Glutamatergic neuron (in vitro differentiated cells): Measurements from ENCODE around the gene HJV. TPM values are rescaled to one million over a fixed set of nuclear protein-coding genes. Genes with fewer than 3 reads are reported as not detected.

ENCODE experiments used
- DNase-seq: peaks from one replicate; pipeline ENCODE4 v3.0.0; 2022
- H3K27ac Mint-ChIP-seq: one replicate; pipeline ENCODE4 v1.8.0; 2020; ENCODE audit warnings: mild to moderate bottlenecking, mixed read lengths, inconsistent platforms; ENCODE audit not compliant: unreplicated experiment
- H3K27me3 Mint-ChIP-seq: one replicate; pipeline ENCODE4 v1.8.0; 2020; ENCODE audit warnings: mild to moderate bottlenecking, moderate library complexity, mixed read lengths, inconsistent platforms; ENCODE audit not compliant: unreplicated experiment
- H3K36me3 Mint-ChIP-seq: one replicate; pipeline ENCODE4 v1.8.0; 2020; ENCODE audit warnings: mild to moderate bottlenecking, mixed read lengths, inconsistent platforms; ENCODE audit not compliant: unreplicated experiment
- H3K4me1 Mint-ChIP-seq: one replicate; pipeline ENCODE4 v1.8.0; 2020; ENCODE audit warnings: mild to moderate bottlenecking, low read depth, mixed read lengths, inconsistent platforms; ENCODE audit not compliant: unreplicated experiment
- H3K4me3 Mint-ChIP-seq: one replicate; pipeline ENCODE4 v1.8.0; 2020; ENCODE audit warnings: mild to moderate bottlenecking, mixed read lengths, inconsistent platforms; ENCODE audit not compliant: unreplicated experiment
- H3K9me3 Mint-ChIP-seq: one replicate; pipeline ENCODE4 v1.8.0; 2020; ENCODE audit warnings: mild to moderate bottlenecking, moderate library complexity, mixed read lengths, inconsistent platforms; ENCODE audit not compliant: unreplicated experiment
- CTCF ChIP-seq: fragments of 200-600 bp; sonication (generic); IDR thresholded peaks from one replicate; pipeline ENCODE4 v1.5.0; 2021; ENCODE audit not compliant: partially characterized antibody, unreplicated experiment
- total RNA-seq: library from RNA; stranded (reverse); fragmentation: NEBNext Ultra II Directional; extraction: Animal tissue kit (Norgen Biotek cat#: 25700); gene quantifications from one replicate; pipeline ENCODE4 v1.2.1, GENCODE V29; 2021; ENCODE audit not compliant: unreplicated experiment

HJV gene
- total RNA-seq, 1 donor from 2014 or later, result not detected

GRCh38 chr1:146022403-146023127 is 1.0 kb upstream of the HJV start:
- Mint-ChIP-seq H3K27me3 (peaks cover 10% of the 10 kb centered on the region), H3K4me1 (no peaks in the 10 kb centered on the region), H3K27ac (no peak overlapping the region), H3K4me3 (no peak overlapping the region), H3K36me3 (peaks cover 12% of the 10 kb centered on the region), H3K9me3 (no peaks in the 10 kb centered on the region)
- TF ChIP-seq CTCF, result no peak
- no peak for DNase-seq

GRCh38 chr1:146021050-146021445 is 487 bp downstream of the HJV start:
- no peak overlapping the region for H3K4me3 Mint-ChIP-seq
- H3K27ac Mint-ChIP-seq, result no peak overlapping the region
- H3K4me1 Mint-ChIP-seq, result no peaks in the 10 kb centered on the region
- H3K9me3 Mint-ChIP-seq, result no peaks in the 10 kb centered on the region
- H3K36me3 Mint-ChIP-seq, result peaks cover 12% of the 10 kb centered on the region
- no peak for TF ChIP-seq CTCF
- H3K27me3 Mint-ChIP-seq, result peaks cover 7% of the 10 kb centered on the region
- no peak for DNase-seq

- peaks cover 12% of the 10 kb centered on the region for H3K36me3 Mint-ChIP-seq
- no peaks in the 10 kb centered on the region for H3K9me3 Mint-ChIP-seq
- no peaks in the 10 kb centered on the region for H3K4me1 Mint-ChIP-seq
- no peak for DNase-seq
- no peak overlapping the region for H3K4me3 Mint-ChIP-seq
- TF ChIP-seq CTCF, result no peak
- H3K27ac Mint-ChIP-seq, result no peak overlapping the region
- peaks cover 9% of the 10 kb centered on the region for H3K27me3 Mint-ChIP-seq
These were observed 1.2 kb downstream of the HJV start for GRCh38 chr1:146020058-146021049.

GRCh38 chr1:146019231-146020057 is 2.1 kb downstream of the HJV start:
- H3K4me1 Mint-ChIP-seq, result no peaks in the 10 kb centered on the region
- peaks cover 12% of the 10 kb centered on the region for H3K36me3 Mint-ChIP-seq
- peak; percentile 28 for DNase-seq
- H3K4me3 Mint-ChIP-seq, result peak overlapping the region; percentile 58
- TF ChIP-seq CTCF, result no peak
- H3K27ac Mint-ChIP-seq, result no peak overlapping the region
- peaks cover 9% of the 10 kb centered on the region for H3K27me3 Mint-ChIP-seq
- no peaks in the 10 kb centered on the region for H3K9me3 Mint-ChIP-seq
